Measurements from ENCODE around the gene HMG20B.

HMG20B gene

DNA sequence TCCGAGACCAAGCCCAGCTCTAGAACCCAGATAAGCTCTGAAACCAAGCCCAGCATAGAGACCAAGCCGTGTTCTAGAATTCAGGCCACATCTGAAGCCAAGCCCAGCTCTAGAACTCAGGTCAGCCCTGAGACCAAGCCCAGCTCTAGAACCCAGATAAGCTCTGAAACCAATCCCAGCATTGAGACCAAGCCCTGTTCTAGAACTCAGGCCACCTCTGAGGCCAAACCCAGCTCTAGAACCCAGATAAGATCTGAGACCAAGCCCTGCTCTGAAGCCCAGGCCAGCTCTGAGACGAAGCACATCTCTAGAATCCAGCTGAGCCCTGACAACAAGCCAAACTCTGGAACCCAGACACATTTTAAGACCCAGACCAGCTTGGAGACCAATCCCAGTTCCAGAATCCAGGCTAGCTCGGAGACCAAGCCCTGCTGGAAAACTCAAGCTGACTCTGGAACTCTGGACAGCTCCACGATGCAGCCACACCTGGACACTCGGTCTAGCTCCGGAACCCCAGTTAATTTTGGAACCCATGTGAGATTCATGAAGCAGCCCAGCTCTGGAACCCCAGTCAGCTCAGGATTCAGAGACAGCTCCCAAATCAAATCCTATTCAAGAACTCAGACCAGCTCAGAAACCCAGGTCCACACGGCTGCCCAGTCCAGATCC is 18.4 kb downstream of the HMG20B start:
- no peak for FAIRE-seq
- TF ChIP-seq TAF1 (IDR thresholded peaks at IDR 0.05; ENCODE audit: borderline replicate concordance, low read depth, low read length), result no peak
- no peak for TF ChIP-seq POLR2A (IDR thresholded peaks at IDR 0.05; ENCODE audit: low read depth, low read length)
- no peak for TF ChIP-seq POLR2AphosphoS5 (IDR thresholded peaks at IDR 0.05; ENCODE audit: low read depth, low read length)
- no peak for DNase-seq (ENCODE audit: insufficient read length)

DNA sequence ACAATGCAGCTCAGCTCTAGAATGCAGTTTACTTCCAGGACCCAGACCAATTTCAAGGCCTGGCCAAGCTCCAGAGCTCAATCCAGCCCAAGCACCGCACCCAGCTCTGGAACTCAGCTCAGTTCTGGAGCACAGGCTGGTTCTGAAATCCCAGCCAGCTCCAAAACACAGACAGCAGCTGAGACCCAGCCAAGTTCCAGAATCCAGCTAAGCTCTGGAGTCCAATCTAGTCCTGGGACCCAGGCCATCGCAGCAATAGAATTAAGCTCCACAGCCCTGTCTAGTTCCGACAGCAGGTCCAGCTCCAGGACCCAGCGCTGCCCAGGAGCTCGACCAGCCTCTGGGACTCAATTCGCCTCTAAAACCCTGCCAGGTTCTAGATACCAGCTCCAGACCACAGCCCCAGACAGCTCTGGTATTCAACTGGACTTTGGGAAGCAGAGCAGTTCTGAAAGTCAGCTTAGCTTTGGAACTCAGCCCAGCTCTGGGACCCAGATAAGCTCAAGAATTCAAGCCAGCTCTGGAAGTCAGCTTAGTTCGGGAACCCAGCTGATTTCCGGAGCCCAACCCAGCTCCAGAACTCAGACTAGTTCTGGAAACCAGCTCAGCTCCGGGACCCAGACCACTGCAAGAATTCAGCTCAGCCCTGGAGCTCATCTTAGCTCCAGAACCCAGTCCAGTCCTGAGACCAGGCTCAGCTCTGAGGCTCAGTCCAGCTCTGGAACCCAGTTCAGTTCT is 19.3 kb downstream of the HMG20B start:
- TF ChIP-seq POLR2A (IDR thresholded peaks at IDR 0.05; ENCODE audit: low read depth, low read length) (no peak), POLR2AphosphoS5 (IDR thresholded peaks at IDR 0.05; ENCODE audit: low read depth, low read length) (no peak), TAF1 (IDR thresholded peaks at IDR 0.05; ENCODE audit: borderline replicate concordance, low read depth, low read length) (no peak)
- DNase-seq (ENCODE audit: insufficient read length) (no peak), FAIRE-seq (no peak)

GRCh38 chr19:3593156-3593555 is 20.4 kb downstream of the HMG20B start:
- no peak for FAIRE-seq
- DNase-seq (ENCODE audit: insufficient read length), result no peak
- TF ChIP-seq TAF1 (IDR thresholded peaks at IDR 0.05; ENCODE audit: borderline replicate concordance, low read depth, low read length) (no peak), POLR2A (IDR thresholded peaks at IDR 0.05; ENCODE audit: low read depth, low read length) (no peak), POLR2AphosphoS5 (IDR thresholded peaks at IDR 0.05; ENCODE audit: low read depth, low read length) (no peak)

GRCh38 chr19:3595521-3596061 is 22.8 kb downstream of the HMG20B start:
- no peak for FAIRE-seq
- TF ChIP-seq POLR2AphosphoS5 (IDR thresholded peaks at IDR 0.05; ENCODE audit: low read depth, low read length), result no peak
- no peak for TF ChIP-seq POLR2A (IDR thresholded peaks at IDR 0.05; ENCODE audit: low read depth, low read length)
- no peak for TF ChIP-seq TAF1 (IDR thresholded peaks at IDR 0.05; ENCODE audit: borderline replicate concordance, low read depth, low read length)
- no peak for DNase-seq (ENCODE audit: insufficient read length)

DNA sequence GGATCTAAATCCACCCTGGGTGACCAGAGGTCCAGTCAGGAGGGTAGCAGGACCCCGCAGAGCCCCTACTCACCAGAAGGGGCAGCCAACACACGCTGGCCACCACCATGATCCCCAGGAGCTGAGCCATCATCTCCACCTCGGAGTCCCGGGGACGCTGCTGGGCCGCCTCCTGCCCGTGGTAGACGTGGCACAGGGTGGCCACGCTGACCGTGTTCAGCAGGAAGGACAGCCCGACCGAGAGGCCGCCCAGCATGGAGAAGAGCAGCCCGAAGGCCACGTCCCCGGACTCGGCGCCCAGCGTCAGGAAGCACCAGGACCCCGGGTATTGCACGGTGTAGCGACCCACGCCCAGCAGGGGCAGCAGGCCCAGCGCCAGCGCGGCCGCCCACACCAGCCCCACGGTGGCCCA is 27.0 kb downstream of the HMG20B start:
- TF ChIP-seq TAF1 (IDR thresholded peaks at IDR 0.05; ENCODE audit: borderline replicate concordance, low read depth, low read length) (no peak), POLR2A (IDR thresholded peaks at IDR 0.05; ENCODE audit: low read depth, low read length) (no peak), POLR2AphosphoS5 (IDR thresholded peaks at IDR 0.05; ENCODE audit: low read depth, low read length) (no peak)
- DNase-seq (ENCODE audit: insufficient read length) (no peak), FAIRE-seq (no peak)

DNA sequence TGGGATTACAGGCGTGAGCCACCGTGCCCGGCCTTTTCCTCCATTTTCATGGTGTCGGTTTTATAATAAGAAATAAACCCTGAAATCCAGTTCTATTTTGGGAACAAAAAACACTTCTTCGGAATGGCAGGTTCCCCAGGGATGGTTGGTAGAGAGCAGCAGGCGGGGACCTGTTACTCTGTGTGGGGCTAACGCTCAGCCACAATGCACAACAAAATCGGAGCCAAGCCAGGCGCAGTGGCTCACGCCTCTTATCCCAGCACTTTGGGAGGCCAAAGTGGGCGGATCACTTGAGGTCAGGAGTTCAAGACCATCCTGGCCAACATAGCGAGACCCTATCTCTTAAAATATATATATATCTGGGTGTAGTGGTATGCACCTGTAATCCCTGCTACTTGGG is 28.3 kb downstream of the HMG20B start:
- TF ChIP-seq POLR2A (IDR thresholded peaks at IDR 0.05; ENCODE audit: low read depth, low read length) (no peak), POLR2AphosphoS5 (IDR thresholded peaks at IDR 0.05; ENCODE audit: low read depth, low read length) (no peak), TAF1 (IDR thresholded peaks at IDR 0.05; ENCODE audit: borderline replicate concordance, low read depth, low read length) (no peak)
- FAIRE-seq, result no peak
- DNase-seq (ENCODE audit: insufficient read length), result no peak

DNA sequence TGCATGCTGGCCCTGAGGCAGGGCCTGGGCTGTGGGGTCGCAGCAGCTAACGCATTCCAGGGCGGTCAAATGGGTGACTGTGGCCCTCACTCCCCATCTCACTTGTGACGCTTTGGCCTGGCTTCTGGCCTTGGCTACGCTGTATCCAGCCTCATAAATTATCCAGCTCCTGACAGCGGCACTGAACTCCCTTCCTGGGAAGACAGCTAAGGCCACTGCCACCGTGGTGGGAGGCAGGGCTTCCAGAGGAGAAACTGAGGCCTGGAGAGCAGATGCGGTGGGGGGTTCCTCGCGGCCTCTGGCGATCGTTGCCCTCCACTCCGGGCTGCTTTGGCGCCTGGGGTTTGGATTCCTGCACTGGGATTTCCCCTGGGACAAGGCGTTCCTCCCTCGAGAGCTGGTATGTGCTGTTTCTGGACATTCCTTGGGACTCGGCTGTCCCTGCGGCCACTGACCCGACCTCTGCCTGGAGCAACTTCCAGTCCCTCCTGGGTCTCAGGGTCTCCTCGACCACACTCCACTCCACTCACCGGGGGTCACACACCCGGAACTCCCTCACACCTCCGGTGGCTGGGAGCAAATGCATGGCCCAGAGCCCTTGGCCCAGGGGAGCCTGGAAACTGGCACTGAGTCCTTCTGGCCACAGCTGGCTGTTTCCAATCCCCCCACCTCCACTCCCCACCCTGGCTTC is 30.5 kb downstream of the HMG20B start:
- TF ChIP-seq POLR2AphosphoS5 (IDR thresholded peaks at IDR 0.05; ENCODE audit: low read depth, low read length), result no peak
- no peak for TF ChIP-seq TAF1 (IDR thresholded peaks at IDR 0.05; ENCODE audit: borderline replicate concordance, low read depth, low read length)
- no peak for TF ChIP-seq POLR2A (IDR thresholded peaks at IDR 0.05; ENCODE audit: low read depth, low read length)
- no peak for FAIRE-seq
- DNase-seq (ENCODE audit: insufficient read length), result no peak

- no peak for DNase-seq (ENCODE audit: insufficient read length)
- TF ChIP-seq POLR2AphosphoS5 (IDR thresholded peaks at IDR 0.05; ENCODE audit: low read depth, low read length) (no peak), TAF1 (IDR thresholded peaks at IDR 0.05; ENCODE audit: borderline replicate concordance, low read depth, low read length) (no peak), POLR2A (IDR thresholded peaks at IDR 0.05; ENCODE audit: low read depth, low read length) (no peak)
- no peak for FAIRE-seq
Measured at GRCh38 chr19:3604227-3604986, 31.7 kb downstream of the HMG20B start.

DNA sequence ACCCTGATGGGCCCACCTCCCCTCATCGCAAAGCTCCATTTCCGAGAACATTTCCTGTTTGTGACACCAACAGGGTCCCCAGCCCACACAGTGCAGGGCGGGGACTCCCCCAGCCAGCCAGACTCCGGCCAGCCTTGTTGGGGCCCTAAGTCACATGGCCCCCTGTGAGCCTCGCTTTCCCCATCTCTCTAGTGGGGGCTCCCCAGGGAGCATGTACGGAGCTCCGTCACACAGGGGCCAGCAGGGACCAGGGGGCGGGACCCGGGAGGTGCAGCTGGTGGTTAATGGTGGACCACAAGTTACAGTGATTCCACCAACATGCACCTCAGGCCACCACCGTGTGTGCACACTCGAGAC is 32.2 kb downstream of the HMG20B start:
- FAIRE-seq (no peak), DNase-seq (ENCODE audit: insufficient read length) (no peak)
- TF ChIP-seq POLR2AphosphoS5 (IDR thresholded peaks at IDR 0.05; ENCODE audit: low read depth, low read length) (no peak), TAF1 (IDR thresholded peaks at IDR 0.05; ENCODE audit: borderline replicate concordance, low read depth, low read length) (no peak), POLR2A (IDR thresholded peaks at IDR 0.05; ENCODE audit: low read depth, low read length) (no peak)

GRCh38 chr19:3605361-3605760 is 32.6 kb downstream of the HMG20B start:
- DNase-seq (ENCODE audit: insufficient read length) (no peak), FAIRE-seq (peak; percentile 36)
- TF ChIP-seq POLR2A (IDR thresholded peaks at IDR 0.05; ENCODE audit: low read depth, low read length), result no peak
- TF ChIP-seq TAF1 (IDR thresholded peaks at IDR 0.05; ENCODE audit: borderline replicate concordance, low read depth, low read length), result no peak
- no peak for TF ChIP-seq POLR2AphosphoS5 (IDR thresholded peaks at IDR 0.05; ENCODE audit: low read depth, low read length)

- FAIRE-seq, result peak; percentile 74
- TF ChIP-seq POLR2A (IDR thresholded peaks at IDR 0.05; ENCODE audit: low read depth, low read length), result no peak
- TF ChIP-seq POLR2AphosphoS5 (IDR thresholded peaks at IDR 0.05; ENCODE audit: low read depth, low read length), result no peak
- TF ChIP-seq TAF1 (IDR thresholded peaks at IDR 0.05; ENCODE audit: borderline replicate concordance, low read depth, low read length), result no peak
Measured at GRCh38 chr19:3605770-3606169, 33.0 kb downstream of the HMG20B start.

More at GRCh38 chr19:3605770-3606169, 33.0 kb downstream of the HMG20B start:
- DNase-seq (ENCODE audit: insufficient read length), result no peak
